ENCODE results near the gene HES4. TPM values are rescaled to one million over a fixed set of nuclear protein-coding genes. Genes with fewer than 3 reads are reported as not detected.

HES4 gene
- 1 to 10 TPM in 1 of 2 donors, not detected in 1; 2.5 TPM for total RNA-seq

DNA sequence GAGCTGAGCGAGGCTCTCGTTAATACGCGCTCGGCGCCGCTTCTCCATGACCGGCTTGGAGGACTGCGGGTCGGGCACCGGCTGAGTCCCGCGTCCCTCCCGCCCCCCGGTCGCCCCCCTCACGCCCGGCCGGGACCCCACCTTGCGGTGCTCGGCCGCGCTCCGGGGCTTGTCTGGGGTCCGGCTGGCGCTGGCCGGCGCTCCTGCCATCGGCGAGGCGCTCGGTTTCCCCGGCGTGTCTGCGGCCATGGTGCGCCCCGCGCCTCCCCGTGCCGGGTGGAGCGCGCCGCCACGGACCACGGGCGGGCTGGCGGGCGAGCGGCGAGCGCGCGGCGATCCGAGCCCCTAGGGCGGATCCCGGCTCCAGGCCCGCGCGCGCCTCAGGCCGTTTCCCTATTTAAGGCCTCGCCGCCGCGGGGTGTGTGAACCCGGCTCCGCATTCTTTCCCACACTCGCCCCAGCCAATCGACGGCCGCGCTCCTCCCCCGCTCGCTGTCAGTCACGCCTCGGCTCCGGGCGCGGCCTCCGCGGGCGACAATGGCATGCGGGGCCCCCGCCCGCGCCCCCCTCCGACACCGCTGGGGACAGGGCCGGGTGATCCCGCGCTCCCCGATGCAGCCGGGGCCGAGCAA is at the start of gene HES4:
TSS of gene HES4 (minus strand) at position 373 of the 632 bp plus-strand sequence. CDS start at position 249, 124 bp downstream.
- ATAC-seq (replicated peaks), result peak; percentile 47
- Mint-ChIP-seq H3K4me3 (peak within 1 kb of the TSS; percentile 50), H3K9me3 (no peaks in the 10 kb centered on the region), H3K4me1 (peaks cover 2% of the 10 kb centered on the region), H3K27me3 (peaks cover 26% of the 10 kb centered on the region), H3K36me3 (ENCODE audit: low read depth) (no peaks in the 10 kb centered on the region), H3K27ac (no peak within 1 kb of the TSS)

GRCh38 chr1:1048765-1049164 is 48.9 kb upstream of the HES4 start:
- no peaks in the 10 kb centered on the region for H3K36me3 Mint-ChIP-seq (ENCODE audit: low read depth)
- ATAC-seq (replicated peaks), result no peak
- H3K27me3 Mint-ChIP-seq, result no peaks in the 10 kb centered on the region
- H3K4me1 Mint-ChIP-seq, result no peaks in the 10 kb centered on the region
- no peaks in the 10 kb centered on the region for H3K9me3 Mint-ChIP-seq
- no peak overlapping the region for H3K27ac Mint-ChIP-seq
- no peak overlapping the region for H3K4me3 Mint-ChIP-seq

DNA sequence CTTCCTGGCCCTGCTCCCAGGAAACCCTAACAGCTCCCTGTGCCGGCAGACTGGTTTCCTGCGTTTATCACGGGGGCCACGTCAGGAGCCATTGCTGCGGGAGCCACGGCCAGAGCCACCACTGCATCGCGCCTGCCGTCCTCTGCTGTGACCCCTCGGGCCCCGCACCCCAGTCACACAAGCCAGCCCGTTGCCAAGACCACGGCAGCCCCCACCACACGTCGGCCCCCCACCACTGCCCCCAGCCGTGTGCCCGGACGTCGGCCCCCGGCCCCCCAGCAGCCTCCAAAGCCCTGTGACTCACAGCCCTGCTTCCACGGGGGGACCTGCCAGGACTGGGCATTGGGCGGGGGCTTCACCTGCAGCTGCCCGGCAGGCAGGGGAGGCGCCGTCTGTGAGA is 48.1 kb upstream of the HES4 start:
- no peaks in the 10 kb centered on the region for H3K4me1 Mint-ChIP-seq
- no peaks in the 10 kb centered on the region for H3K36me3 Mint-ChIP-seq (ENCODE audit: low read depth)
- H3K4me3 Mint-ChIP-seq, result no peak overlapping the region
- ATAC-seq (replicated peaks), result no peak
- no peak overlapping the region for H3K27ac Mint-ChIP-seq
- H3K27me3 Mint-ChIP-seq, result no peaks in the 10 kb centered on the region
- H3K9me3 Mint-ChIP-seq, result no peaks in the 10 kb centered on the region

DNA sequence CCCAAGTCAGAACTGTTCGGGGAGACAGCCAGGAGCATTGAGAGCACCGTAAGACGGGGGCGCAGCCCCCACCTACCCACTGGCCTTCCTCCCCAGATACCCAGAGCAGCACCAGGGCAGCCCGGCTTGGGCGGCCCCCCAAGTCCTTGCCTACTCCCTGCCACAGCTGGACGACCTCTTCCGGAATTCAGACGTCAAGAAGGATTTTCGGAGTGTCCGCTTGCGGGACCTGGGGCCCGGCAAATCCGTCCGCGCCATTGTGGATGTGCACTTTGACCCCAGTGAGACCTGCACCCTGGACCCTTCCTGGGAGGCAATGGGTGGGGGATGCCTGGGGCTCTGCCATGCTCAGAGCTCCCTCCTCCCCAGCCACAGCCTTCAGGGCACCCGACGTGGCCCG is 47.5 kb upstream of the HES4 start:
- H3K36me3 Mint-ChIP-seq (ENCODE audit: low read depth), result no peaks in the 10 kb centered on the region
- no peaks in the 10 kb centered on the region for H3K27me3 Mint-ChIP-seq
- H3K4me1 Mint-ChIP-seq, result no peaks in the 10 kb centered on the region
- no peaks in the 10 kb centered on the region for H3K9me3 Mint-ChIP-seq
- no peak for ATAC-seq (replicated peaks)
- no peak overlapping the region for H3K27ac Mint-ChIP-seq
- H3K4me3 Mint-ChIP-seq, result no peak overlapping the region

DNA sequence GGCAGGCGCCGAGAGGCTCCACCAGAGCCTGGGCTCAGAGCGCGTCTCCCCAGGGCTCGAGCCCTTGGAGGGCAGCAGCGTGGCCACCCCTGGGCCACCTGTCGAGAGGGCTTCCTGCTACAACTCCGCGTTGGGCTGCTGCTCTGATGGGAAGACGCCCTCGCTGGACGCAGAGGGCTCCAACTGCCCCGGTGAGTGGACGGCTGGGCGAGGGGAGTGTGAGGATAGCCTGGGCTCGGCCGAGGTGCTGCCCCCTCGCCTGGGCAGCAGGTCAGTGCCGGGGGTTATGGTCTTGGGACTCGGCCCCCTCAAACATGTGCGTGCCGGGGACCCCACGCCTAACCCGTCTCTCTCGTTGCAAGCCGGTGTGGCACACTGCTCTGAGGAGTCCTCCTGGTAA is 46.9 kb upstream of the HES4 start:
- Mint-ChIP-seq H3K4me3 (no peak overlapping the region), H3K4me1 (no peaks in the 10 kb centered on the region), H3K36me3 (ENCODE audit: low read depth) (no peaks in the 10 kb centered on the region), H3K27ac (no peak overlapping the region), H3K9me3 (no peaks in the 10 kb centered on the region), H3K27me3 (no peaks in the 10 kb centered on the region)
- no peak for ATAC-seq (replicated peaks)

- Mint-ChIP-seq H3K27me3 (no peaks in the 10 kb centered on the region), H3K4me1 (no peaks in the 10 kb centered on the region), H3K27ac (no peak overlapping the region), H3K9me3 (no peaks in the 10 kb centered on the region), H3K4me3 (no peak overlapping the region), H3K36me3 (ENCODE audit: low read depth) (no peaks in the 10 kb centered on the region)
- ATAC-seq (replicated peaks), result no peak
These were observed 46.3 kb upstream of the HES4 start for GRCh38 chr1:1046243-1046642.

- Mint-ChIP-seq H3K4me3 (no peak overlapping the region), H3K9me3 (no peaks in the 10 kb centered on the region), H3K36me3 (ENCODE audit: low read depth) (no peaks in the 10 kb centered on the region), H3K27me3 (no peaks in the 10 kb centered on the region), H3K27ac (no peak overlapping the region), H3K4me1 (no peaks in the 10 kb centered on the region)
- no peak for ATAC-seq (replicated peaks)
These were observed 45.2 kb upstream of the HES4 start for GRCh38 chr1:1045129-1045528.

GRCh38 chr1:1044455-1045078 is 44.7 kb upstream of the HES4 start:
- H3K4me1 Mint-ChIP-seq, result peaks cover 3% of the 10 kb centered on the region
- no peak for ATAC-seq (replicated peaks)
- no peaks in the 10 kb centered on the region for H3K9me3 Mint-ChIP-seq
- no peak overlapping the region for H3K27ac Mint-ChIP-seq
- no peaks in the 10 kb centered on the region for H3K27me3 Mint-ChIP-seq
- no peak overlapping the region for H3K4me3 Mint-ChIP-seq
- H3K36me3 Mint-ChIP-seq (ENCODE audit: low read depth), result no peaks in the 10 kb centered on the region

DNA sequence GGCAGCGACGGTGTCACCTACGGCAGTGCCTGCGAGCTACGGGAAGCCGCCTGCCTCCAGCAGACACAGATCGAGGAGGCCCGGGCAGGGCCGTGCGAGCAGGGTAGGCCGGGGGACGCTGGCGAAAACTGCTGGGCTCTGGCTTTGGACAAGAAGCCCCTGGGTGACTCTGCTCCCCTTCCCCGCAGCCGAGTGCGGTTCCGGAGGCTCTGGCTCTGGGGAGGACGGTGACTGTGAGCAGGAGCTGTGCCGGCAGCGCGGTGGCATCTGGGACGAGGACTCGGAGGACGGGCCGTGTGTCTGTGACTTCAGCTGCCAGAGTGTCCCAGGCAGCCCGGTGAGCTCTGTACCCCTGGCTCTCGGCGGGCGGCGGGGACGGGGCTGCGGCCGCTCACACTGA is 44.0 kb upstream of the HES4 start:
- no peak for ATAC-seq (replicated peaks)
- H3K36me3 Mint-ChIP-seq (ENCODE audit: low read depth), result no peaks in the 10 kb centered on the region
- H3K27ac Mint-ChIP-seq, result no peak overlapping the region
- H3K27me3 Mint-ChIP-seq, result peaks cover 2% of the 10 kb centered on the region
- H3K9me3 Mint-ChIP-seq, result no peaks in the 10 kb centered on the region
- H3K4me3 Mint-ChIP-seq, result no peak overlapping the region
- H3K4me1 Mint-ChIP-seq, result peaks cover 6% of the 10 kb centered on the region

- no peak for ATAC-seq (replicated peaks)
- Mint-ChIP-seq H3K27ac (no peak overlapping the region), H3K9me3 (no peaks in the 10 kb centered on the region), H3K4me3 (peak overlapping the region; percentile 30), H3K27me3 (peaks cover 7% of the 10 kb centered on the region), H3K4me1 (peaks cover 11% of the 10 kb centered on the region), H3K36me3 (ENCODE audit: low read depth) (no peaks in the 10 kb centered on the region)
These were observed 43.5 kb upstream of the HES4 start for GRCh38 chr1:1043411-1043810.

DNA sequence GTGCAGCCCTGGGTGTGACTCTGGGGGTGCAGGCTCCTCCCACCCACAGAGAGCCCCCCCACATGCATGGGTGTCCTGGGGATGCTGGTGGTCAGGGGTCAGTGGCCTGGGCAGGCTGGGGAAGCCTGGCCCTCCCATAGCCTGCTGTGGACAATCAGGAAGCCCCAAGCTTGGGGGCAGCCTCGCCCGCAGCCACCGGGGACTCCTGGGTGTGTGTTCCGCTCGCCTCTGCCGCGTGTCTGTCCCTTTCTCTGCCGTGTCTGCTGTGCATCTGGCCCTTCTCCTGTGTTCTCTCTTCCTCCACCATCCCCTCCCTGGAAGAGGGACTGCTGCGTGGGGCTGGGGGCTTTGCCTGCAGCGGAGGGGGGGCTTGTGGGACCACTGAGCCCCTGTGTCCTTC is 42.9 kb upstream of the HES4 start:
- Mint-ChIP-seq H3K4me3 (peak overlapping the region; percentile 30), H3K27me3 (peaks cover 9% of the 10 kb centered on the region), H3K27ac (no peak overlapping the region), H3K9me3 (no peaks in the 10 kb centered on the region), H3K36me3 (ENCODE audit: low read depth) (no peaks in the 10 kb centered on the region), H3K4me1 (peaks cover 12% of the 10 kb centered on the region)
- ATAC-seq (replicated peaks), result no peak

DNA sequence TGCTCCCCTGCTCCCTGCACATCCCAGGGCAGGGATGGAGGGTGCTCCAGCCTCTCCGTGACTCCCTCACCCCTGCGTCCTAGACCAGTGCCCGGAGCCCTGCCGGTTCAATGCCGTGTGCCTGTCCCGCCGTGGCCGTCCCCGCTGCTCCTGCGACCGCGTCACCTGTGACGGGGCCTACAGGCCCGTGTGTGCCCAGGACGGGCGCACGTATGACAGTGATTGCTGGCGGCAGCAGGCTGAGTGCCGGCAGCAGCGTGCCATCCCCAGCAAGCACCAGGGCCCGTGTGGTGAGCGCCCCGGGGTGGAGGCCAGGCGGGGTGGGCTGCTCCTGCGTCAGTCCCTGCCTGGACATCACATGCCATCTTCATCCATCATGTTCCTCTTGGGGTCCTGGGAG is 42.0 kb upstream of the HES4 start:
- Mint-ChIP-seq H3K4me1 (peaks cover 12% of the 10 kb centered on the region), H3K9me3 (no peaks in the 10 kb centered on the region), H3K36me3 (ENCODE audit: low read depth) (no peaks in the 10 kb centered on the region), H3K27ac (no peak overlapping the region), H3K27me3 (peaks cover 9% of the 10 kb centered on the region), H3K4me3 (no peak overlapping the region)
- no peak for ATAC-seq (replicated peaks)

DNA sequence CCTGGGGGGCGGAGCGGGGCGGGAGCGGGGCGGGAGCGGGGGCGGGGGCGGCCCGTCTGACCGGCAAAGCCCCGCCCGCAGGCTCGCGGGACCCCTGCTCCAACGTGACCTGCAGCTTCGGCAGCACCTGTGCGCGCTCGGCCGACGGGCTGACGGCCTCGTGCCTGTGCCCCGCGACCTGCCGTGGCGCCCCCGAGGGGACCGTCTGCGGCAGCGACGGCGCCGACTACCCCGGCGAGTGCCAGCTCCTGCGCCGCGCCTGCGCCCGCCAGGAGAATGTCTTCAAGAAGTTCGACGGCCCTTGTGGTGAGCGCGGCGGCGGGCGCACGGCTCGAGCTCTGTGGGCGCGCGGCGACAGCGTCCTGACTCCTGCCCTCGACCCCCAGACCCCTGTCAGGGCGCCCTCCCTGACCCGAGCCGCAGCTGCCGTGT is 41.2 kb upstream of the HES4 start:
- no peaks in the 10 kb centered on the region for H3K9me3 Mint-ChIP-seq
- peaks cover 10% of the 10 kb centered on the region for H3K27me3 Mint-ChIP-seq
- H3K4me1 Mint-ChIP-seq, result peaks cover 12% of the 10 kb centered on the region
- H3K4me3 Mint-ChIP-seq, result no peak overlapping the region
- H3K27ac Mint-ChIP-seq, result no peak overlapping the region
- no peaks in the 10 kb centered on the region for H3K36me3 Mint-ChIP-seq (ENCODE audit: low read depth)
- peak; percentile 2 for ATAC-seq (replicated peaks)

DNA sequence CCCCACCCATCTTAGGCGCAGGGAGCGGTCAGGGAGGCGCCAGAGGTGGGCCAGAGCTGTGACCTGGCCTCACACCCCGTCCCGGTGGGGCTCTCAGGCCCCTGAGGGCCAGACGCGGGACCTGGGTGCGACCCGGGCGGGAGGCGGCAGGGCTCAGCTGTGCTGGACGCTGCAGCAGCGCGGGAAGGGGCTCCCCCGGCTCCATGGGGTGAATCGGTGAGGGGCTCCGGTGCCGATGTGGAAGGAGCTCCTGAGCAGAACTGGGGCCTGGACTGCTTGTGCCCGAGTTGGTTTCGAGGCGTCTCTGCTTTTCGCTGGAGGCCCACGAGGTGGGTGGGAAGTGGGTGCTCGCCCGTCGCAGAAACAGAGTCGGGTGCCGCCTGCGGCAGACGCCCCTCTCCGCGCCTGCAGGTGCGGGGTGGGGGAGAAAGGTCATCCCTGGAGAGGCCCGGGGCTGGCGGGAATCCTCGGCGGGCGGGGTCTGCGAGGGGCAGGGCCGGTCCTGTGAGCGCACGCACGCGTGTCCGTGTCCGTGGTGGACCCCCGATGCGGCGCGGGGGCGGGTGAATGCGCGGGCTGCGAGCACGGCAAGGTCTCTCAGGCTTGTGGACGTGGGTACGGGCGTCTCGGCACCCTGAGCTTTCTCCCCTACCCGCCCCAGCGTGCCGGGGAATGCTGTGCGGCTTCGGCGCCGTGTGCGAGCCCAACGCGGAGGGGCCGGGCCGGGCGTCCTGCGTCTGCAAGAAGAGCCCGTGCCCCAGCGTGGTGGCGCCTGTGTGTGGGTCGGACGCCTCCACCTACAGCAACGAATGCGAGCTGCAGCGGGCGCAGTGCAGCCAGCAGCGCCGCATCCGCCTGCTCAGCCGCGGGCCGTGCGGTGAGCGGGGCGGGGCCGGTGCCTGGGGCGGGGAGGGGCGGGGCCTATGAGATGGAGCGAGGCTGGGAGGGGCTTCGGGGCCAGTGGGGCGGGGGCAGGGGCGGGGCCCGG is 40.4 kb upstream of the HES4 start:
- Mint-ChIP-seq H3K27ac (no peak overlapping the region), H3K27me3 (peaks cover 13% of the 10 kb centered on the region), H3K9me3 (no peaks in the 10 kb centered on the region), H3K36me3 (ENCODE audit: low read depth) (no peaks in the 10 kb centered on the region), H3K4me1 (peaks cover 12% of the 10 kb centered on the region), H3K4me3 (peak overlapping the region; percentile 72)
- ATAC-seq (replicated peaks), result peak; percentile 73
